KMS-11 (cell line): ENCODE data around the gene ARHGEF7.

Experiments used
- H2AFZ ChIP-seq: fragments of 200-600 bp; sonication (generic); 2 replicates; pipeline ENCODE4 v1.6.1; 2016; ENCODE audit warnings: antibody characterized with exemption, mixed run types, low read depth
- H3K27ac ChIP-seq: fragments of 200-600 bp; sonication (generic); 2 replicates; pipeline ENCODE4 v1.6.1; 2016; ENCODE audit warnings: mild to moderate bottlenecking, mixed run types
- H3K27me3 ChIP-seq: fragments of 200-600 bp; sonication (generic); 2 replicates; pipeline ENCODE4 v1.6.1; 2017; ENCODE audit warnings: mild to moderate bottlenecking, low read depth, mixed run types, moderate library complexity; ENCODE audit not compliant: insufficient read depth
- H3K36me3 ChIP-seq: fragments of 200-600 bp; sonication (generic); 2 replicates; pipeline ENCODE4 v1.6.1; 2017; ENCODE audit warnings: mild to moderate bottlenecking, mixed run types; ENCODE audit not compliant: insufficient read depth
- H3K4me1 ChIP-seq: fragments of 200-600 bp; sonication (generic); 2 replicates; pipeline ENCODE4 v1.6.1; 2016; ENCODE audit warnings: mild to moderate bottlenecking, low read depth, mixed run types; ENCODE audit not compliant: poor library complexity, severe bottlenecking
- H3K4me2 ChIP-seq: fragments of 200-600 bp; sonication (generic); 2 replicates; pipeline ENCODE4 v1.7.0; 2016; ENCODE audit warnings: mild to moderate bottlenecking, mixed run types
- H3K4me3 ChIP-seq: fragments of 200-600 bp; sonication (generic); IDR thresholded peaks from 2 replicates; pipeline ENCODE4 v1.6.1; 2017; ENCODE audit warnings: low read depth, low read length, mixed read lengths; ENCODE audit not compliant: insufficient read depth
- H3K79me2 ChIP-seq: fragments of 200-600 bp; sonication (generic); 2 replicates; pipeline ENCODE4 v1.6.1; 2016; ENCODE audit warnings: low read depth, mixed run types; ENCODE audit not compliant: insufficient read depth
- H3K9ac ChIP-seq: fragments of 200-600 bp; sonication (generic); 2 replicates; pipeline ENCODE4 v1.6.1; 2016; ENCODE audit warnings: mild to moderate bottlenecking, mixed run types
- H4K20me1 ChIP-seq: fragments of 200-600 bp; sonication (generic); 2 replicates; pipeline ENCODE4 v1.6.1; 2016; ENCODE audit warnings: mild to moderate bottlenecking, mixed run types; ENCODE audit not compliant: insufficient read depth
- CTCF ChIP-seq: fragments of 200-600 bp; sonication (generic); conservative IDR thresholded peaks from 2 replicates; pipeline ENCODE4 v1.6.1; 2017; ENCODE audit warnings: low read depth, mild to moderate bottlenecking, antibody characterized with exemption, low read length, moderate library complexity, mixed read lengths

Gene ARHGEF7

GRCh38 chr13:111219280-111219679 is 104.2 kb downstream of the ARHGEF7 start:
- no peak overlapping the region for H3K4me3 ChIP-seq
- H3K4me1 ChIP-seq, result no peaks in the 10 kb centered on the region
- H2AFZ ChIP-seq, result no peak overlapping the region
- H3K27ac ChIP-seq, result no peak overlapping the region
- no peaks in the 10 kb centered on the region for H4K20me1 ChIP-seq
- H3K36me3 ChIP-seq, result no peaks in the 10 kb centered on the region
- H3K79me2 ChIP-seq, result no peaks in the 10 kb centered on the region
- no peak overlapping the region for H3K9ac ChIP-seq
- H3K4me2 ChIP-seq, result no peak overlapping the region
- TF ChIP-seq CTCF, result no peak
- no peaks in the 10 kb centered on the region for H3K27me3 ChIP-seq

GRCh38 chr13:111219950-111220349 is 104.8 kb downstream of the ARHGEF7 start:
- Histone ChIP-seq H3K36me3 (no peaks in the 10 kb centered on the region), H3K79me2 (no peaks in the 10 kb centered on the region), H3K4me1 (no peaks in the 10 kb centered on the region), H3K27ac (no peak overlapping the region), H3K27me3 (no peaks in the 10 kb centered on the region), H3K4me3 (no peak overlapping the region), H3K4me2 (no peak overlapping the region), H3K9ac (no peak overlapping the region), H2AFZ (no peak overlapping the region), H4K20me1 (no peaks in the 10 kb centered on the region)
- no peak for TF ChIP-seq CTCF

- H3K9ac ChIP-seq, result no peak overlapping the region
- no peaks in the 10 kb centered on the region for H3K4me1 ChIP-seq
- no peaks in the 10 kb centered on the region for H3K27me3 ChIP-seq
- no peak overlapping the region for H2AFZ ChIP-seq
- no peaks in the 10 kb centered on the region for H3K36me3 ChIP-seq
- no peaks in the 10 kb centered on the region for H3K79me2 ChIP-seq
- no peak overlapping the region for H3K27ac ChIP-seq
- TF ChIP-seq CTCF, result no peak
- H4K20me1 ChIP-seq, result no peaks in the 10 kb centered on the region
- H3K4me2 ChIP-seq, result no peak overlapping the region
- no peak overlapping the region for H3K4me3 ChIP-seq
Observed at GRCh38 chr13:111225166-111225565, 110.1 kb downstream of the ARHGEF7 start.

GRCh38 chr13:111225810-111226546 is 110.9 kb downstream of the ARHGEF7 start:
- Histone ChIP-seq H3K27me3 (no peaks in the 10 kb centered on the region), H3K79me2 (no peaks in the 10 kb centered on the region), H2AFZ (no peak overlapping the region), H4K20me1 (no peaks in the 10 kb centered on the region), H3K27ac (no peak overlapping the region), H3K4me2 (no peak overlapping the region), H3K4me3 (no peak overlapping the region), H3K36me3 (no peaks in the 10 kb centered on the region), H3K4me1 (no peaks in the 10 kb centered on the region), H3K9ac (no peak overlapping the region)
- TF ChIP-seq CTCF, result no peak
